H9 (cell line): ENCODE results near the gene DRICH1. TPM values are rescaled to one million over a fixed set of nuclear protein-coding genes. Genes with fewer than 3 reads are reported as not detected.
A peak's percentile ranks its signal among the peaks of the same experiment; 100 is the strongest.

Source experiments
- DNase-seq: peaks from one replicate; pipeline ENCODE4 v3.0.0-alpha.2; 2017
- H2AFZ ChIP-seq: one replicate; pipeline ENCODE4 v1.6.1; 2013; ENCODE audit warnings: mild to moderate bottlenecking, low read length, control low read depth, moderate library complexity
- H2AK5ac ChIP-seq: 2 replicates; pipeline ENCODE4 v1.6.1; 2013; ENCODE audit warnings: low read length, control low read depth, mixed read lengths; ENCODE audit not compliant: insufficient read length
- H2BK120ac ChIP-seq: one replicate; pipeline ENCODE4 v1.6.1; 2013; ENCODE audit warnings: low read depth, mild to moderate bottlenecking, low read length, control low read depth, inconsistent platforms; ENCODE audit not compliant: poor library complexity, severe bottlenecking
- H2BK12ac ChIP-seq: 2 replicates; pipeline ENCODE4 v1.6.1; 2013; ENCODE audit warnings: low read length, control low read depth, mixed read lengths, low read depth; ENCODE audit not compliant: insufficient read length
- H2BK15ac ChIP-seq: 2 replicates; pipeline ENCODE4 v1.6.1; 2013; ENCODE audit warnings: low read depth, low read length, control low read depth
- H2BK20ac ChIP-seq: one replicate; pipeline ENCODE4 v1.6.1; 2013; ENCODE audit warnings: low read depth, mild to moderate bottlenecking, low read length, control low read depth, inconsistent platforms; ENCODE audit not compliant: poor library complexity, severe bottlenecking
- H2BK5ac ChIP-seq: 2 replicates; pipeline ENCODE4 v1.6.1; 2013; ENCODE audit warnings: low read length, control low read depth, mixed read lengths; ENCODE audit not compliant: insufficient read length
- H3K14ac ChIP-seq: 2 replicates; pipeline ENCODE4 v1.6.1; 2013; ENCODE audit warnings: low read length, control low read depth; ENCODE audit not compliant: insufficient read depth
- H3K18ac ChIP-seq: 2 replicates; pipeline ENCODE4 v1.6.1; 2013; ENCODE audit warnings: low read depth, mild to moderate bottlenecking, mixed read lengths, low read length, control low read depth; ENCODE audit not compliant: insufficient read length
- H3K23ac ChIP-seq: 2 replicates; pipeline ENCODE4 v1.6.1; 2013; ENCODE audit warnings: low read length, control low read depth, mixed read lengths, low read depth; ENCODE audit not compliant: insufficient read length
- H3K23me2 ChIP-seq: 2 replicates; pipeline ENCODE4 v1.6.1; 2013; ENCODE audit warnings: low read depth, mild to moderate bottlenecking, mixed read lengths, low read length, control low read depth; ENCODE audit not compliant: insufficient read length, poor library complexity, severe bottlenecking
- H3K27ac ChIP-seq: 2 replicates; pipeline ENCODE4 v1.5.1; 2013; ENCODE audit warnings: low read length, control low read depth, mixed read lengths, low read depth; ENCODE audit not compliant: insufficient read length
- H3K27me3 ChIP-seq: 2 replicates; pipeline ENCODE4 v1.6.1; 2013; ENCODE audit warnings: low read length, control low read depth, inconsistent platforms; ENCODE audit not compliant: insufficient read depth
- H3K4ac ChIP-seq: 2 replicates; pipeline ENCODE4 v1.6.1; 2013; ENCODE audit warnings: low read depth, mild to moderate bottlenecking, control low read depth, inconsistent platforms, low read length, moderate library complexity
- H3K4me1 ChIP-seq: 2 replicates; pipeline ENCODE4 v1.6.1; 2013; ENCODE audit warnings: low read length, control low read depth, inconsistent platforms; ENCODE audit not compliant: insufficient read depth
- H3K4me2 ChIP-seq: 2 replicates; pipeline ENCODE4 v1.6.1; 2013; ENCODE audit warnings: low read length, control low read depth, mixed read lengths; ENCODE audit not compliant: insufficient read length, insufficient read depth
- H3K56ac ChIP-seq: 2 replicates; pipeline ENCODE4 v1.6.1; 2013; ENCODE audit warnings: low read depth, mild to moderate bottlenecking, mixed read lengths, low read length, control low read depth; ENCODE audit not compliant: insufficient read length
- H3K79me1 ChIP-seq: 2 replicates; pipeline ENCODE4 v1.6.1; 2013; ENCODE audit warnings: low read depth, mild to moderate bottlenecking, moderate library complexity, low read length, control low read depth, inconsistent platforms; ENCODE audit not compliant: insufficient read depth, poor library complexity, severe bottlenecking
- H3K79me2 ChIP-seq: 2 replicates; pipeline ENCODE4 v1.6.1; 2013; ENCODE audit warnings: low read length, control low read depth, inconsistent platforms; ENCODE audit not compliant: insufficient read depth
- H3K9ac ChIP-seq: 2 replicates; pipeline ENCODE4 v1.6.1; 2013; ENCODE audit warnings: low read length, control low read depth, mixed read lengths; ENCODE audit not compliant: insufficient read length; ENCODE audit errors: extremely low read depth
- H3K9me3 ChIP-seq: one replicate; pipeline ENCODE4 v1.6.1; 2013; ENCODE audit warnings: low read depth, low read length, inconsistent platforms; ENCODE audit not compliant: control insufficient read depth
- H3T11ph ChIP-seq: one replicate; pipeline ENCODE4 v1.6.1; 2013; ENCODE audit warnings: mild to moderate bottlenecking, low read length, control low read depth, inconsistent platforms
- H4K20me1 ChIP-seq: one replicate; pipeline ENCODE4 v1.6.1; 2013; ENCODE audit not compliant: control insufficient read depth, insufficient read length, insufficient read depth
- H4K5ac ChIP-seq: 2 replicates; pipeline ENCODE4 v1.6.1; 2013; ENCODE audit warnings: low read depth, mild to moderate bottlenecking, mixed read lengths, low read length, control low read depth; ENCODE audit not compliant: insufficient read length
- H4K8ac ChIP-seq: replicated peaks from 2 replicates; pipeline ENCODE4 v1.6.1; 2013; ENCODE audit warnings: low read length, control low read depth, mixed read lengths, low read depth; ENCODE audit not compliant: insufficient read length
- H4K91ac ChIP-seq: 2 replicates; pipeline ENCODE4 v1.6.1; 2013; ENCODE audit warnings: low read depth, mild to moderate bottlenecking, moderate library complexity, mixed read lengths, low read length, control low read depth; ENCODE audit not compliant: insufficient read length
- H3K27ac Mint-ChIP-seq, 3 experiments: 2 replicates in 2 of 3; 3 replicates in 1 of 3; pipeline ENCODE4 v1.8.0; 2020 to 2021; ENCODE audit warnings: mixed read lengths in 3 of 3, mild to moderate bottlenecking in 1 of 3, moderate library complexity in 1 of 3
- H3K27me3 Mint-ChIP-seq: 2 replicates; pipeline ENCODE4 v1.8.0; 2021; ENCODE audit warnings: low read depth, mild to moderate bottlenecking, moderate library complexity, mixed read lengths
- H3K36me3 Mint-ChIP-seq, 3 experiments: 2 replicates in 2 of 3; 3 replicates in 1 of 3; pipeline ENCODE4 v1.8.0; 2020 to 2021; ENCODE audit warnings: low read depth in 3 of 3, mixed read lengths in 3 of 3; ENCODE audit not compliant: insufficient read depth in 1 of 3
- H3K4me1 Mint-ChIP-seq, 2 experiments: 2 replicates each; pipeline ENCODE4 v1.8.0; 2020; ENCODE audit warnings: mixed read lengths in 2 of 2
- H3K4me3 Mint-ChIP-seq, 2 experiments: 2 replicates in 1 of 2; 3 replicates in 1 of 2; pipeline ENCODE4 v1.8.0; 2020 to 2021; ENCODE audit warnings: mild to moderate bottlenecking in 2 of 2, mixed read lengths in 2 of 2, moderate library complexity in 1 of 2
- H3K9me3 Mint-ChIP-seq, 2 experiments: 2 replicates in 1 of 2; 3 replicates in 1 of 2; pipeline ENCODE4 v1.8.0; 2020; ENCODE audit warnings: mild to moderate bottlenecking in 2 of 2, mixed read lengths in 2 of 2, moderate library complexity in 1 of 2
- CTCF ChIP-seq: fragments of 200-600 bp; sonication (generic); conservative IDR thresholded peaks from 3 replicates; pipeline ENCODE4 v1.8.0; 2021; ENCODE audit warnings: antibody characterized with exemption, mild to moderate bottlenecking
- WGBS: extraction: QIAGEN DNeasy Blood & Tissue Kit; methylation state at CpG from one replicate; pipeline ENCODE4 v1.1.7; 2013; ENCODE audit warnings: missing lambda C conversion rate, low lambda C conversion rate, mixed read lengths; ENCODE audit not compliant: insufficient read length; ENCODE audit errors: extremely low coverage; 5-methylcytosine and 5-hydroxymethylcytosine counted together
- total RNA-seq: library from RNA; stranded (reverse); gene quantifications from 2 replicates; pipeline ENCODE4 v1.2.1, GENCODE V29; 2021

The DRICH1 gene
- total RNA-seq, 1 experiment from 2014 or later: not detected

GRCh38 chr22:23657727-23658126, 25.6 kb upstream of the DRICH1 start:
- Histone ChIP-seq H3K4ac (no peak overlapping the region), H3K4me1 (no peaks in the 10 kb centered on the region), H4K5ac (no peak overlapping the region), H2BK120ac (no peak overlapping the region), H3K27ac (no peak overlapping the region), H2AFZ (no peak overlapping the region), H2BK5ac (no peak overlapping the region), H3K27me3 (no peaks in the 10 kb centered on the region), H3T11ph (no peak overlapping the region), H2BK12ac (no peak overlapping the region), H2AK5ac (no peak overlapping the region), H3K79me2 (no peaks in the 10 kb centered on the region), H3K79me1 (no peaks in the 10 kb centered on the region), H3K9ac (no peak overlapping the region), H2BK15ac (no peak overlapping the region), H4K8ac (no peak overlapping the region), H3K23me2 (no peaks in the 10 kb centered on the region), H3K23ac (no peak overlapping the region), H3K18ac (no peak overlapping the region), H3K9me3 (peaks cover 7% of the 10 kb centered on the region), H3K4me2 (no peak overlapping the region), H3K14ac (no peak overlapping the region), H4K20me1 (no peaks in the 10 kb centered on the region), H3K56ac (no peak overlapping the region), H2BK20ac (no peak overlapping the region), H4K91ac (no peak overlapping the region)
- no peak for TF ChIP-seq CTCF
- Mint-ChIP-seq H3K9me3 (peaks cover 12 to 13% of the 10 kb centered on the region in 2 experiments), H3K27ac (peak overlapping the region in 1 of 3 experiments; percentile 73; a peak in 1 of 7 replicates), H3K4me1 (no peaks in the 10 kb centered on the region), H3K36me3 (peaks cover 27 to 45% (median 42%) of the 10 kb centered on the region in 3 experiments), H3K4me3 (no peak overlapping the region), H3K27me3 (no peaks in the 10 kb centered on the region)
- DNase-seq: no peak
- no CpG with 5 or more reads among the region's 5 CpGs for WGBS
